H9 (cell line): ENCODE measurements around the gene CMTM8. TPM values are rescaled to one million over a fixed set of nuclear protein-coding genes. Genes with fewer than 3 reads are reported as not detected.

ENCODE experiments used
- DNase-seq: peaks from one replicate; pipeline ENCODE4 v3.0.0-alpha.2; 2017
- H2AFZ ChIP-seq: one replicate; pipeline ENCODE4 v1.6.1; 2013; ENCODE audit warnings: mild to moderate bottlenecking, low read length, control low read depth, moderate library complexity
- H2AK5ac ChIP-seq: 2 replicates; pipeline ENCODE4 v1.6.1; 2013; ENCODE audit warnings: low read length, control low read depth, mixed read lengths; ENCODE audit not compliant: insufficient read length
- H2BK120ac ChIP-seq: one replicate; pipeline ENCODE4 v1.6.1; 2013; ENCODE audit warnings: low read depth, mild to moderate bottlenecking, low read length, control low read depth, inconsistent platforms; ENCODE audit not compliant: poor library complexity, severe bottlenecking
- H2BK12ac ChIP-seq: 2 replicates; pipeline ENCODE4 v1.6.1; 2013; ENCODE audit warnings: low read length, control low read depth, mixed read lengths, low read depth; ENCODE audit not compliant: insufficient read length
- H2BK15ac ChIP-seq: 2 replicates; pipeline ENCODE4 v1.6.1; 2013; ENCODE audit warnings: low read depth, low read length, control low read depth
- H2BK20ac ChIP-seq: one replicate; pipeline ENCODE4 v1.6.1; 2013; ENCODE audit warnings: low read depth, mild to moderate bottlenecking, low read length, control low read depth, inconsistent platforms; ENCODE audit not compliant: poor library complexity, severe bottlenecking
- H2BK5ac ChIP-seq: 2 replicates; pipeline ENCODE4 v1.6.1; 2013; ENCODE audit warnings: low read length, control low read depth, mixed read lengths; ENCODE audit not compliant: insufficient read length
- H3K14ac ChIP-seq: 2 replicates; pipeline ENCODE4 v1.6.1; 2013; ENCODE audit warnings: low read length, control low read depth; ENCODE audit not compliant: insufficient read depth
- H3K18ac ChIP-seq: 2 replicates; pipeline ENCODE4 v1.6.1; 2013; ENCODE audit warnings: low read depth, mild to moderate bottlenecking, mixed read lengths, low read length, control low read depth; ENCODE audit not compliant: insufficient read length
- H3K23ac ChIP-seq: 2 replicates; pipeline ENCODE4 v1.6.1; 2013; ENCODE audit warnings: low read length, control low read depth, mixed read lengths, low read depth; ENCODE audit not compliant: insufficient read length
- H3K23me2 ChIP-seq: 2 replicates; pipeline ENCODE4 v1.6.1; 2013; ENCODE audit warnings: low read depth, mild to moderate bottlenecking, mixed read lengths, low read length, control low read depth; ENCODE audit not compliant: insufficient read length, poor library complexity, severe bottlenecking
- H3K27ac ChIP-seq: 2 replicates; pipeline ENCODE4 v1.5.1; 2013; ENCODE audit warnings: low read length, control low read depth, mixed read lengths, low read depth; ENCODE audit not compliant: insufficient read length
- H3K27me3 ChIP-seq: 2 replicates; pipeline ENCODE4 v1.6.1; 2013; ENCODE audit warnings: low read length, control low read depth, inconsistent platforms; ENCODE audit not compliant: insufficient read depth
- H3K4ac ChIP-seq: 2 replicates; pipeline ENCODE4 v1.6.1; 2013; ENCODE audit warnings: low read depth, mild to moderate bottlenecking, control low read depth, inconsistent platforms, low read length, moderate library complexity
- H3K4me1 ChIP-seq: 2 replicates; pipeline ENCODE4 v1.6.1; 2013; ENCODE audit warnings: low read length, control low read depth, inconsistent platforms; ENCODE audit not compliant: insufficient read depth
- H3K4me2 ChIP-seq: 2 replicates; pipeline ENCODE4 v1.6.1; 2013; ENCODE audit warnings: low read length, control low read depth, mixed read lengths; ENCODE audit not compliant: insufficient read length, insufficient read depth
- H3K56ac ChIP-seq: 2 replicates; pipeline ENCODE4 v1.6.1; 2013; ENCODE audit warnings: low read depth, mild to moderate bottlenecking, mixed read lengths, low read length, control low read depth; ENCODE audit not compliant: insufficient read length
- H3K79me1 ChIP-seq: 2 replicates; pipeline ENCODE4 v1.6.1; 2013; ENCODE audit warnings: low read depth, mild to moderate bottlenecking, moderate library complexity, low read length, control low read depth, inconsistent platforms; ENCODE audit not compliant: insufficient read depth, poor library complexity, severe bottlenecking
- H3K79me2 ChIP-seq: 2 replicates; pipeline ENCODE4 v1.6.1; 2013; ENCODE audit warnings: low read length, control low read depth, inconsistent platforms; ENCODE audit not compliant: insufficient read depth
- H3K9ac ChIP-seq: 2 replicates; pipeline ENCODE4 v1.6.1; 2013; ENCODE audit warnings: low read length, control low read depth, mixed read lengths; ENCODE audit not compliant: insufficient read length; ENCODE audit errors: extremely low read depth
- H3K9me3 ChIP-seq: one replicate; pipeline ENCODE4 v1.6.1; 2013; ENCODE audit warnings: low read depth, low read length, inconsistent platforms; ENCODE audit not compliant: control insufficient read depth
- H3T11ph ChIP-seq: one replicate; pipeline ENCODE4 v1.6.1; 2013; ENCODE audit warnings: mild to moderate bottlenecking, low read length, control low read depth, inconsistent platforms
- H4K20me1 ChIP-seq: one replicate; pipeline ENCODE4 v1.6.1; 2013; ENCODE audit not compliant: control insufficient read depth, insufficient read length, insufficient read depth
- H4K5ac ChIP-seq: 2 replicates; pipeline ENCODE4 v1.6.1; 2013; ENCODE audit warnings: low read depth, mild to moderate bottlenecking, mixed read lengths, low read length, control low read depth; ENCODE audit not compliant: insufficient read length
- H4K8ac ChIP-seq: replicated peaks from 2 replicates; pipeline ENCODE4 v1.6.1; 2013; ENCODE audit warnings: low read length, control low read depth, mixed read lengths, low read depth; ENCODE audit not compliant: insufficient read length
- H4K91ac ChIP-seq: 2 replicates; pipeline ENCODE4 v1.6.1; 2013; ENCODE audit warnings: low read depth, mild to moderate bottlenecking, moderate library complexity, mixed read lengths, low read length, control low read depth; ENCODE audit not compliant: insufficient read length
- H3K27ac Mint-ChIP-seq, 3 experiments: 2 replicates in 2 of 3; 3 replicates in 1 of 3; pipeline ENCODE4 v1.8.0; 2020 to 2021; ENCODE audit warnings: mixed read lengths in 3 of 3, mild to moderate bottlenecking in 1 of 3, moderate library complexity in 1 of 3
- H3K27me3 Mint-ChIP-seq: 2 replicates; pipeline ENCODE4 v1.8.0; 2021; ENCODE audit warnings: low read depth, mild to moderate bottlenecking, moderate library complexity, mixed read lengths
- H3K36me3 Mint-ChIP-seq, 3 experiments: 2 replicates in 2 of 3; 3 replicates in 1 of 3; pipeline ENCODE4 v1.8.0; 2020 to 2021; ENCODE audit warnings: low read depth in 3 of 3, mixed read lengths in 3 of 3; ENCODE audit not compliant: insufficient read depth in 1 of 3
- H3K4me1 Mint-ChIP-seq, 2 experiments: 2 replicates each; pipeline ENCODE4 v1.8.0; 2020; ENCODE audit warnings: mixed read lengths in 2 of 2
- H3K4me3 Mint-ChIP-seq, 2 experiments: 2 replicates in 1 of 2; 3 replicates in 1 of 2; pipeline ENCODE4 v1.8.0; 2020 to 2021; ENCODE audit warnings: mild to moderate bottlenecking in 2 of 2, mixed read lengths in 2 of 2, moderate library complexity in 1 of 2
- H3K9me3 Mint-ChIP-seq, 2 experiments: 2 replicates in 1 of 2; 3 replicates in 1 of 2; pipeline ENCODE4 v1.8.0; 2020; ENCODE audit warnings: mild to moderate bottlenecking in 2 of 2, mixed read lengths in 2 of 2, moderate library complexity in 1 of 2
- CTCF ChIP-seq: fragments of 200-600 bp; sonication (generic); conservative IDR thresholded peaks from 3 replicates; pipeline ENCODE4 v1.8.0; 2021; ENCODE audit warnings: antibody characterized with exemption, mild to moderate bottlenecking
- WGBS: extraction: QIAGEN DNeasy Blood & Tissue Kit; methylation state at CpG from one replicate; pipeline ENCODE4 v1.1.7; 2013; ENCODE audit warnings: missing lambda C conversion rate, low lambda C conversion rate, mixed read lengths; ENCODE audit not compliant: insufficient read length; ENCODE audit errors: extremely low coverage; 5-methylcytosine and 5-hydroxymethylcytosine counted together
- total RNA-seq: library from RNA; stranded (reverse); gene quantifications from 2 replicates; pipeline ENCODE4 v1.2.1, GENCODE V29; 2021

The CMTM8 gene
- total RNA-seq, 1 experiment from 2014 or later = 4.0 TPM

GRCh38 chr3:32319607-32320006, 81.1 kb downstream of the CMTM8 start:
- H3K4me1 ChIP-seq = peaks cover under 1% of the 10 kb centered on the region; the same call in 1 of the 2 replicates
- no peak overlapping the region for H3K4me2 ChIP-seq
- TF ChIP-seq CTCF = no peak
- H2AK5ac ChIP-seq = no peak overlapping the region
- H3T11ph ChIP-seq = no peak overlapping the region
- H3K27ac ChIP-seq = no peak overlapping the region
- H2BK20ac ChIP-seq = no peak overlapping the region
- no peak overlapping the region for H3K23ac ChIP-seq
- H2AFZ ChIP-seq = no peak overlapping the region
- H4K5ac ChIP-seq = no peak overlapping the region
- no peaks in the 10 kb centered on the region for H3K9me3 ChIP-seq
- no peaks in the 10 kb centered on the region for H3K9me3 Mint-ChIP-seq
- H3K27ac Mint-ChIP-seq = no peak overlapping the region
- no peak overlapping the region for H2BK12ac ChIP-seq
- H3K14ac ChIP-seq = no peak overlapping the region
- no peak overlapping the region for H3K4ac ChIP-seq
- no peak overlapping the region for H4K8ac ChIP-seq
- H3K23me2 ChIP-seq = no peaks in the 10 kb centered on the region
- no peak overlapping the region for H3K4me3 Mint-ChIP-seq
- H3K9ac ChIP-seq = no peak overlapping the region
- H3K4me1 Mint-ChIP-seq = peaks cover 45 to 55% of the 10 kb centered on the region in 2 experiments
- no peaks in the 10 kb centered on the region; a peak in 1 of 7 replicates for H3K36me3 Mint-ChIP-seq
- H2BK120ac ChIP-seq = no peak overlapping the region
- H4K20me1 ChIP-seq = no peaks in the 10 kb centered on the region
- no CpG with 5 or more reads among the region's 2 CpGs for WGBS
- H3K27me3 Mint-ChIP-seq = no peaks in the 10 kb centered on the region
- H4K91ac ChIP-seq = no peak overlapping the region
- H3K27me3 ChIP-seq = no peaks in the 10 kb centered on the region
- H3K18ac ChIP-seq = no peak overlapping the region
- no peak overlapping the region for H2BK15ac ChIP-seq
- no peaks in the 10 kb centered on the region for H3K79me2 ChIP-seq
- no peaks in the 10 kb centered on the region for H3K79me1 ChIP-seq
- no peak overlapping the region for H3K56ac ChIP-seq
- H2BK5ac ChIP-seq = no peak overlapping the region
- DNase-seq = no peak
